K562 (cell line): ENCODE results near the gene PXN. TPM values are rescaled to one million over a fixed set of nuclear protein-coding genes. Genes with fewer than 3 reads are reported as not detected.

Experiments
- ESRRA ChIP-seq: fragments of 450-650 bp; IDR thresholded peaks from 2 replicates; pipeline ENCODE4 v1.6.1; 2014; ENCODE audit warnings: low read depth, mild to moderate bottlenecking, moderate library complexity, borderline replicate concordance
- KLF16 ChIP-seq: IDR thresholded peaks from 2 replicates; pipeline ENCODE4 v1.6.1; 2016; ENCODE audit warnings: antibody characterized with exemption
- RAD21 ChIP-seq, 2 experiments: fragments of 250-450 bp in 1 of 2; fragments of 450-650 bp in 1 of 2; sonication (Bioruptor Pico) in 1 of 2; formaldehyde crosslinking in 1 of 2; IDR thresholded peaks in 1 of 2; conservative IDR thresholded peaks in 1 of 2; 2 replicates each; pipeline versions ENCODE4 v1.4.0 to v1.8.0; 2020 to 2022; ENCODE audit warnings: mild to moderate bottlenecking in 2 of 2, moderate library complexity in 1 of 2
- ZNF143 ChIP-seq: sonication (generic); formaldehyde crosslinking; IDR thresholded peaks from 2 replicates; pipeline ENCODE4 v1.9.0; 2022; ENCODE audit warnings: mild to moderate bottlenecking, missing genetic modification reagents
- polyA plus RNA-seq, 8 experiments: library from polyadenylated mRNA; depleted of rRNA in 4 of 8; stranded (reverse) in 5 of 8; unstranded in 3 of 8; fragments of >200 nt; fragmentation: Nextera tagmentation in 2 of 8; fragmentation: Illumina TruSeq in 1 of 8; extraction: Ambion mirVana in 2 of 8; extraction: Trizol in 1 of 8; gene quantifications; 2 replicates each; pipeline versions ENCODE4 v1.2.1 to v1.2.3, GENCODE V29; 2011 to 2014; ENCODE audit warnings: inconsistent platforms in 1 of 8, missing spikeins in 1 of 8
- total RNA-seq, 7 experiments: library from RNA; depleted of rRNA in 6 of 7; stranded (reverse); fragments of >200 nt in 6 of 7; fragmentation: Illumina TruSeq in 2 of 7; extraction: Trizol in 2 of 7; gene quantifications; 2 replicates each; pipeline versions ENCODE4 v1.2.1 to v1.2.3, GENCODE V29; 2011 to 2021; ENCODE audit warnings: low replicate concordance in 1 of 7
- TF ChIP-seq, protein P1 (sequence below): fragments of 200-600 bp; sonication (generic); IDR thresholded peaks from one replicate; pipeline ENCODE4 v1.6.1; 2012; ENCODE audit warnings: mild to moderate bottlenecking, low read depth, low read length, inconsistent platforms
- TF ChIP-seq, protein P2 (sequence below): fragments of 450-650 bp; formaldehyde crosslinking; IDR thresholded peaks from 2 replicates; pipeline ENCODE4 v1.4.0; 2022; ENCODE audit warnings: missing genetic modification characterization
- TF ChIP-seq, protein P3 (sequence below): fragments of 150-350 bp; conservative IDR thresholded peaks from 2 replicates; pipeline ENCODE4 v1.6.1; 2014; ENCODE audit warnings: low read length
- TF ChIP-seq, protein P4 (sequence below), 2 experiments: fragments of 450-650 bp; conservative IDR thresholded peaks; 2 replicates each; pipeline ENCODE4 v1.6.1; 2017; ENCODE audit warnings: mild to moderate bottlenecking in 2 of 2, moderate library complexity in 2 of 2

Gene PXN
- total and polyA plus RNA-seq, 9 of the 15 experiments (the other 6 are each of a cell fraction or from before 2014, with no cell fraction given), result 4.0 to 74.1 (median 18.6) TPM

DNA sequence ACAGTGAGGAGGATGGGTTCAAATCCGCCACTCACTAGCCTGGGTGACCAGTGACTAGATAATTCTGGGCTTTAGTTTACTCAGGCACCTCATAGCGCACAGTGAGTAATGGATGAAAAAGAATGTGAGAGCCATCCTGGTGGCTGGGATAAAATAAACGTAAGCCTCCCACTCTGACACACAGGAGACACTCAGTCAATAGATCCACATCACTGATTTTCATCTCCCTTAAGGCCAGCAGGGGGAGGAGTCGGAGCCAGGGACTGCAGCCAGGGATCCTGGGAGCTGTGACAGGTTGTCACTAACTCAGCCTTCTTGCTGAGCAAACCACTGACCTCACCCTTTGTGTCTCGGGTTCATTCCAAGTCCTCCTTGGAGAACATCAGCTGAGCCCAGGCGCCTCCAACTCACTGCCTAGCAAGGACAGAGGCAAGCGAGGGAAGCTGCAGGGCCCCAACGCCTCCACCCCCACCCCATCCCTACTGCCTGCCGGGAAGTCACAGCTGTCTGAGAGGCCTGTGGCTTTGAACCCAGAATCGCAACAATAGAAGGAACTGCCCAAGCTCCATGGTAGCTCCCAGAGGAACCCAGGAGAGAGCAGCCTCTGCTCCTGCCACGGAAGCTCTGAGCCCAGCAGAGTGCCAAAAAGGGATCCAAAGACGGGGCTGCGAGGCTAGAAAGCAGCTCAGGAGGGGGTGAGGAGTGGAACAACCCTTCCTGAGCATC, 30.7 kb downstream of the PXN start (continued):
- TF ChIP-seq, protein P1, sequence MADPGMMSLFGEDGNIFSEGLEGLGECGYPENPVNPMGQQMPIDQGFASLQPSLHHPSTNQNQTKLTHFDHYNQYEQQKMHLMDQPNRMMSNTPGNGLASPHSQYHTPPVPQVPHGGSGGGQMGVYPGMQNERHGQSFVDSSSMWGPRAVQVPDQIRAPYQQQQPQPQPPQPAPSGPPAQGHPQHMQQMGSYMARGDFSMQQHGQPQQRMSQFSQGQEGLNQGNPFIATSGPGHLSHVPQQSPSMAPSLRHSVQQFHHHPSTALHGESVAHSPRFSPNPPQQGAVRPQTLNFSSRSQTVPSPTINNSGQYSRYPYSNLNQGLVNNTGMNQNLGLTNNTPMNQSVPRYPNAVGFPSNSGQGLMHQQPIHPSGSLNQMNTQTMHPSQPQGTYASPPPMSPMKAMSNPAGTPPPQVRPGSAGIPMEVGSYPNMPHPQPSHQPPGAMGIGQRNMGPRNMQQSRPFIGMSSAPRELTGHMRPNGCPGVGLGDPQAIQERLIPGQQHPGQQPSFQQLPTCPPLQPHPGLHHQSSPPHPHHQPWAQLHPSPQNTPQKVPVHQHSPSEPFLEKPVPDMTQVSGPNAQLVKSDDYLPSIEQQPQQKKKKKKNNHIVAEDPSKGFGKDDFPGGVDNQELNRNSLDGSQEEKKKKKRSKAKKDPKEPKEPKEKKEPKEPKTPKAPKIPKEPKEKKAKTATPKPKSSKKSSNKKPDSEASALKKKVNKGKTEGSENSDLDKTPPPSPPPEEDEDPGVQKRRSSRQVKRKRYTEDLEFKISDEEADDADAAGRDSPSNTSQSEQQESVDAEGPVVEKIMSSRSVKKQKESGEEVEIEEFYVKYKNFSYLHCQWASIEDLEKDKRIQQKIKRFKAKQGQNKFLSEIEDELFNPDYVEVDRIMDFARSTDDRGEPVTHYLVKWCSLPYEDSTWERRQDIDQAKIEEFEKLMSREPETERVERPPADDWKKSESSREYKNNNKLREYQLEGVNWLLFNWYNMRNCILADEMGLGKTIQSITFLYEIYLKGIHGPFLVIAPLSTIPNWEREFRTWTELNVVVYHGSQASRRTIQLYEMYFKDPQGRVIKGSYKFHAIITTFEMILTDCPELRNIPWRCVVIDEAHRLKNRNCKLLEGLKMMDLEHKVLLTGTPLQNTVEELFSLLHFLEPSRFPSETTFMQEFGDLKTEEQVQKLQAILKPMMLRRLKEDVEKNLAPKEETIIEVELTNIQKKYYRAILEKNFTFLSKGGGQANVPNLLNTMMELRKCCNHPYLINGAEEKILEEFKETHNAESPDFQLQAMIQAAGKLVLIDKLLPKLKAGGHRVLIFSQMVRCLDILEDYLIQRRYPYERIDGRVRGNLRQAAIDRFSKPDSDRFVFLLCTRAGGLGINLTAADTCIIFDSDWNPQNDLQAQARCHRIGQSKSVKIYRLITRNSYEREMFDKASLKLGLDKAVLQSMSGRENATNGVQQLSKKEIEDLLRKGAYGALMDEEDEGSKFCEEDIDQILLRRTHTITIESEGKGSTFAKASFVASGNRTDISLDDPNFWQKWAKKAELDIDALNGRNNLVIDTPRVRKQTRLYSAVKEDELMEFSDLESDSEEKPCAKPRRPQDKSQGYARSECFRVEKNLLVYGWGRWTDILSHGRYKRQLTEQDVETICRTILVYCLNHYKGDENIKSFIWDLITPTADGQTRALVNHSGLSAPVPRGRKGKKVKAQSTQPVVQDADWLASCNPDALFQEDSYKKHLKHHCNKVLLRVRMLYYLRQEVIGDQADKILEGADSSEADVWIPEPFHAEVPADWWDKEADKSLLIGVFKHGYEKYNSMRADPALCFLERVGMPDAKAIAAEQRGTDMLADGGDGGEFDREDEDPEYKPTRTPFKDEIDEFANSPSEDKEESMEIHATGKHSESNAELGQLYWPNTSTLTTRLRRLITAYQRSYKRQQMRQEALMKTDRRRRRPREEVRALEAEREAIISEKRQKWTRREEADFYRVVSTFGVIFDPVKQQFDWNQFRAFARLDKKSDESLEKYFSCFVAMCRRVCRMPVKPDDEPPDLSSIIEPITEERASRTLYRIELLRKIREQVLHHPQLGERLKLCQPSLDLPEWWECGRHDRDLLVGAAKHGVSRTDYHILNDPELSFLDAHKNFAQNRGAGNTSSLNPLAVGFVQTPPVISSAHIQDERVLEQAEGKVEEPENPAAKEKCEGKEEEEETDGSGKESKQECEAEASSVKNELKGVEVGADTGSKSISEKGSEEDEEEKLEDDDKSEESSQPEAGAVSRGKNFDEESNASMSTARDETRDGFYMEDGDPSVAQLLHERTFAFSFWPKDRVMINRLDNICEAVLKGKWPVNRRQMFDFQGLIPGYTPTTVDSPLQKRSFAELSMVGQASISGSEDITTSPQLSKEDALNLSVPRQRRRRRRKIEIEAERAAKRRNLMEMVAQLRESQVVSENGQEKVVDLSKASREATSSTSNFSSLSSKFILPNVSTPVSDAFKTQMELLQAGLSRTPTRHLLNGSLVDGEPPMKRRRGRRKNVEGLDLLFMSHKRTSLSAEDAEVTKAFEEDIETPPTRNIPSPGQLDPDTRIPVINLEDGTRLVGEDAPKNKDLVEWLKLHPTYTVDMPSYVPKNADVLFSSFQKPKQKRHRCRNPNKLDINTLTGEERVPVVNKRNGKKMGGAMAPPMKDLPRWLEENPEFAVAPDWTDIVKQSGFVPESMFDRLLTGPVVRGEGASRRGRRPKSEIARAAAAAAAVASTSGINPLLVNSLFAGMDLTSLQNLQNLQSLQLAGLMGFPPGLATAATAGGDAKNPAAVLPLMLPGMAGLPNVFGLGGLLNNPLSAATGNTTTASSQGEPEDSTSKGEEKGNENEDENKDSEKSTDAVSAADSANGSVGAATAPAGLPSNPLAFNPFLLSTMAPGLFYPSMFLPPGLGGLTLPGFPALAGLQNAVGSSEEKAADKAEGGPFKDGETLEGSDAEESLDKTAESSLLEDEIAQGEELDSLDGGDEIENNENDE, result no peak
- TF ChIP-seq RAD21 (CRISPR knock-in tag; conservative IDR thresholded peaks at IDR 0.05 in 1 of 2, IDR thresholded peaks at IDR 0.05 in 1 of 2), result peak in 1 of 2 experiments; percentile 61; a peak in 3 of 4 replicates
- TF ChIP-seq ZNF143 (CRISPR knock-in tag), result peak; percentile 44; the same call in 1 of the 2 replicates
- peak; percentile 80; the same call in 1 of the 2 replicates for TF ChIP-seq ESRRA
- TF ChIP-seq, protein P2, sequence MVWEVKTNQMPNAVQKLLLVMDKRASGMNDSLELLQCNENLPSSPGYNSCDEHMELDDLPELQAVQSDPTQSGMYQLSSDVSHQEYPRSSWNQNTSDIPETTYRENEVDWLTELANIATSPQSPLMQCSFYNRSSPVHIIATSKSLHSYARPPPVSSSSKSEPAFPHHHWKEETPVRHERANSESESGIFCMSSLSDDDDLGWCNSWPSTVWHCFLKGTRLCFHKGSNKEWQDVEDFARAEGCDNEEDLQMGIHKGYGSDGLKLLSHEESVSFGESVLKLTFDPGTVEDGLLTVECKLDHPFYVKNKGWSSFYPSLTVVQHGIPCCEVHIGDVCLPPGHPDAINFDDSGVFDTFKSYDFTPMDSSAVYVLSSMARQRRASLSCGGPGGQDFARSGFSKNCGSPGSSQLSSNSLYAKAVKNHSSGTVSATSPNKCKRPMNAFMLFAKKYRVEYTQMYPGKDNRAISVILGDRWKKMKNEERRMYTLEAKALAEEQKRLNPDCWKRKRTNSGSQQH (CRISPR knock-in tag), result no peak
- no peak for TF ChIP-seq KLF16
- TF ChIP-seq, protein P3, sequence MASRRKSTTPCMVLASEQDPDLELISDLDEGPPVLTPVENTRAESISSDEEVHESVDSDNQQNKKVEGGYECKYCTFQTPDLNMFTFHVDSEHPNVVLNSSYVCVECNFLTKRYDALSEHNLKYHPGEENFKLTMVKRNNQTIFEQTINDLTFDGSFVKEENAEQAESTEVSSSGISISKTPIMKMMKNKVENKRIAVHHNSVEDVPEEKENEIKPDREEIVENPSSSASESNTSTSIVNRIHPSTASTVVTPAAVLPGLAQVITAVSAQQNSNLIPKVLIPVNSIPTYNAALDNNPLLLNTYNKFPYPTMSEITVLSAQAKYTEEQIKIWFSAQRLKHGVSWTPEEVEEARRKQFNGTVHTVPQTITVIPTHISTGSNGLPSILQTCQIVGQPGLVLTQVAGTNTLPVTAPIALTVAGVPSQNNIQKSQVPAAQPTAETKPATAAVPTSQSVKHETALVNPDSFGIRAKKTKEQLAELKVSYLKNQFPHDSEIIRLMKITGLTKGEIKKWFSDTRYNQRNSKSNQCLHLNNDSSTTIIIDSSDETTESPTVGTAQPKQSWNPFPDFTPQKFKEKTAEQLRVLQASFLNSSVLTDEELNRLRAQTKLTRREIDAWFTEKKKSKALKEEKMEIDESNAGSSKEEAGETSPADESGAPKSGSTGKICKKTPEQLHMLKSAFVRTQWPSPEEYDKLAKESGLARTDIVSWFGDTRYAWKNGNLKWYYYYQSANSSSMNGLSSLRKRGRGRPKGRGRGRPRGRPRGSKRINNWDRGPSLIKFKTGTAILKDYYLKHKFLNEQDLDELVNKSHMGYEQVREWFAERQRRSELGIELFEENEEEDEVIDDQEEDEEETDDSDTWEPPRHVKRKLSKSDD, result no peak
- TF ChIP-seq, protein P4, sequence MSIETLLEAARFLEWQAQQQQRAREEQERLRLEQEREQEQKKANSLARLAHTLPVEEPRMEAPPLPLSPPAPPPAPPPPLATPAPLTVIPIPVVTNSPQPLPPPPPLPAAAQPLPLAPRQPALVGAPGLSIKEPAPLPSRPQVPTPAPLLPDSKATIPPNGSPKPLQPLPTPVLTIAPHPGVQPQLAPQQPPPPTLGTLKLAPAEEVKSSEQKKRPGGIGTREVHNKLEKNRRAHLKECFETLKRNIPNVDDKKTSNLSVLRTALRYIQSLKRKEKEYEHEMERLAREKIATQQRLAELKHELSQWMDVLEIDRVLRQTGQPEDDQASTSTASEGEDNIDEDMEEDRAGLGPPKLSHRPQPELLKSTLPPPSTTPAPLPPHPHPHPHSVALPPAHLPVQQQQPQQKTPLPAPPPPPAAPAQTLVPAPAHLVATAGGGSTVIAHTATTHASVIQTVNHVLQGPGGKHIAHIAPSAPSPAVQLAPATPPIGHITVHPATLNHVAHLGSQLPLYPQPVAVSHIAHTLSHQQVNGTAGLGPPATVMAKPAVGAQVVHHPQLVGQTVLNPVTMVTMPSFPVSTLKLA (conservative IDR thresholded peaks at IDR 0.05), result peak in 1 of 2 experiments; percentile 50; a peak in 1 of 4 replicates
